HTERT RPE-1 (cell line): ENCODE results near the gene RUNX2.
"Not testable (repeated sequence)": the region's sequence is repeated elsewhere in the genome, so short reads cannot be mapped to it uniquely, and the experiment has no call there.

Experiments
- in situ Hi-C: fragments of 300-500 bp; cut with MboI; formaldehyde crosslinking; loops from 4 replicates; pipeline ENCODE4 v1.14.3; 2020; ENCODE audit warnings: low sequenced_read_pairs

Gene RUNX2

GRCh38 chr6:45327956-45328522 lies at the start of gene RUNX2:
Gene RUNX2, plus strand, starts transcription at chr6:45328330. Its CDS starts 397 bp downstream, at chr6:45328727.
- in situ Hi-C loops = no loop called here

DNA sequence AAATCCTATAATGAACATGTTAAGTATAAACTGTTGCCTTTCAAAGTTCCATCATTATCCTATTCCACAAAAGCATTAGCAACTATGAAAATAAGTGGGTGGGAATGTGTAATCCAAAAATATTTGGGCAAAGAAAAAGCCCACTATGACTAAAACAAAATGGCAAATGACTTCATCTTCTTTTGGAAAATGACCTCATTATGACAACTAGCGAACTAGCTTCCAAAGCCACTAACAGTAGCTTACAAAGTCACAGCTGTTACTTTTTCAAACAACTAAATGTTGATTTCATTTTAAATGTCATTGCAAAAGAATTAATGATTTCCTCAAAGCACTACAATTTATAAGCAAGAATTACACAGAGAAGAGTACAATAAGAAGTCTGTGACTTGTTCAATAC lies 49.8 kb upstream of the RUNX2 start:
- in situ Hi-C loops = no loop called here

DNA sequence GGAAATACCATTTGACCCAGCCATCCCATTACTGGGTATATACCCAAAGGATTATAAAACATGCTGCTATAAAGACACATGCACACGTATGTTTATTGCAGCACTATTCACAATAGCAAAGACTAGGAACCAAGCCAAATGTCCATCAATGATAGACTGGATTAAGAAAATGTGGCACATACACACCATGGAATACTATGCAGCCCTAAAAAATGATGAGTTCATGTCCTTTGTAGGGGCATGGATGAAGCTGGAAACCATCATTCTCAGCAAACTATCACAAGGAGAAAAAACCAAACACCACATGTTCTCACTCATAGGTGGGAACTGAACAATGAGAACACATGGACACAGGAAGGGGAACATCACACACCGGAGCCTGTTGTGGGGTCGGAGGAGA lies 41.4 kb upstream of the RUNX2 start:
- in situ Hi-C loops = not testable (repeated sequence)

GRCh38 chr6:45289751-45290514 lies 38.2 kb upstream of the RUNX2 start:
- in situ Hi-C loops = no loop called here

DNA sequence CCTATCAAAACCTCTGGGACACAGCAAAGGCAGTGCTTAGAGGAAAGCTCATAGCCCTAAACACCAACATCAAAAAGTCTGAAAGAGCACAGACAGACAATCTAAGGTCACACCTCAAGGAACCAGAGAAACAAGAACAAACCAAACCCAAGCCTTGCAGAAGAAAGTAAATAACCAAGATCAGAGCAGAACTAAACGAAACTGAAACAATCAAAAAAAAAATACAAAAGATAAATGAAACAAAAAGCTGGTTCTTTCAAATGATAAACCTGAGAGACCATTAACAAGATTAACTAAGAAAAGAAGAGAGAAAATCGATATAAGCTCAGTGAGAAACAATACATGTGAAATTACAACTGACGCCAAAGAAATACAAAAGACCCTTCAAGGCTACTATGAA lies 34.8 kb upstream of the RUNX2 start:
- in situ Hi-C loops = no loop called here

DNA sequence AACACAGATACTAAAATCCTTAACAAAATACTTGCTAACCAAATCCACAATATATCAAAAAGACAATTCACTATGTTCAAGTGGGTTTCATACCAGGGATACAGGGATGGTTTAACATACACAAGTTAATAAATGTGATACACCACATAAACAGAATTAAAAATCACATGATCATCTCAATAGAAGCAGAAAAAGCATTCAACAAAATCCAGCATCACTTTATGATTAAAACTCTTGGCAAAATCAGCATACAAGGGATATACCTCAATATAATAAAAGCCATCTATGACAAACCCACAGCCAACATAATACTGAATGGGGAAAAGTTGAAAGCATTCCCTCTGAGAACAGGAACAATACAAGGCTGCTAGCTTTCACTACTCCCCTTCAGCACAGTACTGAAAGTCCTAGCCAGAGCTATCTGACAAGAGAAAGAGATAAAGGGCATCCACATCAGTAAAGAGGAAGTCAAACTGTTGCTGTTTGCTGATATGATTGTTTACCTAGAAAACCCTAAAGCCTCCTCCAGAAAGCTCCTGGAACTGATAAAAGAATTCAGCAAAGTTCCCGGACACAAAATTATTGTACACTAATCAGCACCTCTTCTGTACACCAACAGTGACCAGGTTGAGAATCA lies 33.9 kb upstream of the RUNX2 start:
- in situ Hi-C loops = not testable (repeated sequence)

DNA sequence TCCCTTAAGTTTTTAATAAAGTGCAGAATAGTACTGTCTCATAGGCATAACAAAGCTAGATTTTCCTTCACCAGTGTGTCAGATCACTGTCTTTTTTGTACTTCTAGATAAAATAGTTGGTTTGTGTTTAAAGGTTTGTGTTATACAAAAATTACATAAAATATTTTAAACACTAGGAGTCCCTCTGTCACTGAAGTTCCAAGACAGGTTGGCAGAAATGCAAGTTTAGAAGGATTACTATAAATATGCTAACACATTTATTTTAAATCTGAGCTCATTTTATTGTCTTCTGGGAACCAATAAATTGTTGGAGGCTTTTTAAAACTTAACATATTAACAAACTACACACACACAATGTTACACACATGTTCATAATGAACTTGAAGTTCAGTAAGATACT lies 30.8 kb upstream of the RUNX2 start:
- in situ Hi-C loops = no loop called here

- in situ Hi-C loops = no loop called here
These were observed 29.0 kb upstream of the RUNX2 start for GRCh38 chr6:45299096-45299581.

DNA sequence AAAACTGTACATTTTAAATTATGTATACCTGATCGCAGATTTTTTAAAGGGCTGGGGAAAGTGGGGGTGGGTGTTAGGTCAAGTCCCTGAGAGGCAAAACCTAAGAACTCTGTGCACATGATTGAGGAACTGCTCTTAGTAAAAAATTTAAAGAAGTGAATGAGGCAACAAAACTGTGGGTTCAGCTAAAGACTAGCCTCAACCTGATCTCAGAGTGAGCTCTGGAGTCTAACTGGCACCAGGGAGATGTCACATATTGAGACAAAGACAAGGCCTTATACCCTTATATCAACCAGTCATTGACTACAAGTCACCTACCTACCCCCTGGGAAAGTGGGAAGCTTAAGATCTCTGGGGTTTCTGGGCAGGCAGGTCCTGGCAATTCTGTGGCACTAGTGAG lies 27.4 kb upstream of the RUNX2 start:
- in situ Hi-C loops = no loop called here

DNA sequence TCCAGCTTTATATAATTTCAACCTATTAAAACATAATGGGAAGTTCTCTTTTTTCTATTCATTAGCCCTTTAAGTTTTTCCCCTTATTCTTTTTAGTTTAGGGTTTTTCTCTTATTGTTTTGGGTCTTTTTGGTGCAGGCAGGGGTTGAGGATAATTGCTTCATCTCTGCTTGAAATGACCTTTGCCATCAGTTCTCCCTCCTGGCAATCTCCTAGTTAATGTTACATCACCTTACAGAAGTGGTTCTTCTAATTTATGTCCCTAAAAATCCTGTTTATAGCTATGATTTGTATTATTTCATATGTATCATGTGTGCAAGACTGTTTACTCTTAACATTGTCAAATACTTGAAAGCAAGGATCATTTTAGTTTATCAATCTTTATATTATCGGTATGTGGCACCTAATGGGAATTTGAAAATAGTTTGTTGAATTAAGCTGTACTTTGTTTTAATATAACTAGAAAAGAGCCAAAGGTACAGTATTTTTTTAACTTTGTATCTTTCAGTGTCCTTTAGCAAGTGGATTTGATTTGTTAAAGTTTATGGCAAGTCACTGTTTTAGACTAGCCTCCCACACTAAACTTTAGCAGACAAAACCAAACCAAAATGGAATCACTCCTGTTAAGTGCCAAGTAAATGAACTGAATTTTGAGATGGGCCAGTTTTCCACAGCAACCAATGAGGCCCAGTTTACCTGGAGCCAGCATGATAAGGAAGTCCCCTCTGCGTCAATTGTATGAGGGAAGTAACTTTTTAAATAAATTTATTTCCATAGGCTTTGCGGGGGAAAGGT lies 26.6 kb upstream of the RUNX2 start:
- in situ Hi-C loops = no loop called here

DNA sequence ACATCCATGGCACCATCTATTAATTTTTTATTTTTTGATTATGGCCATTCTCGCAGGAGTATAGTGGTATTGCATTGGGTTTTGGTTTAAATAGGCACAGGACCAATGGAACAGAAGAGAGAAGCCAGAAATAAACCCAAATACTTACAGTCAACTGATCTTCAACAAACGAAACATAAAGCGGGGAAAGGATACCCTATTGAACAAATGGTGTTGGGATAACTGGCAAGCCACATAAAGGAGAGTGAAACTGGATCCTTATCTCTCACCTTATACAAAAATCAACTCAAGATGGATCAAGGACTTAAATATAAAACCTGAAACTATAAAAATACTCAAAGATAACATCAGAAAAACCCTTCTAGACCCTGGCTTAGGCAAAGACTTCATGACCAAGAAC lies 25.3 kb upstream of the RUNX2 start:
- in situ Hi-C loops = no loop called here

- in situ Hi-C loops = no loop called here
These were observed 22.6 kb upstream of the RUNX2 start for GRCh38 chr6:45305546-45305945.

GRCh38 chr6:45310118-45310788 lies 17.9 kb upstream of the RUNX2 start:
- in situ Hi-C loops = no loop called here

DNA sequence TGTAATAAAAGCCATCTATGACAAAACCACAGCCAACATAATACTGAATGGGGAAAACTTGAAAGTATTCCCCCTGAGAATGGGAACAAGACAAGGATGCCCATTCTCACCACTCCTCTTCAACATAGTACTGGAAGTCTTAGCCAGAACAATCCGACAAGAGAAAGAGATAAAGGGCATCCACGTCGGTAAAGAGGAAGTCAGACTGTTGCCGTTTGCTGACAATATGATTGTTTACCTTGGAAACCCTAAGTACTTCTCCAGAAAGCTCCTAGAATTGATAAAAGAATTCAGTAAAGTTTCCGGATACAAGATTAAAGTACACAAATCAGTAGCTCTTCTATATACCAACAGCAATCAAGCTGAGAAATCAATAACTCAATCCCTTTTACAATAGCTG lies 14.0 kb upstream of the RUNX2 start:
- in situ Hi-C loops = no loop called here

DNA sequence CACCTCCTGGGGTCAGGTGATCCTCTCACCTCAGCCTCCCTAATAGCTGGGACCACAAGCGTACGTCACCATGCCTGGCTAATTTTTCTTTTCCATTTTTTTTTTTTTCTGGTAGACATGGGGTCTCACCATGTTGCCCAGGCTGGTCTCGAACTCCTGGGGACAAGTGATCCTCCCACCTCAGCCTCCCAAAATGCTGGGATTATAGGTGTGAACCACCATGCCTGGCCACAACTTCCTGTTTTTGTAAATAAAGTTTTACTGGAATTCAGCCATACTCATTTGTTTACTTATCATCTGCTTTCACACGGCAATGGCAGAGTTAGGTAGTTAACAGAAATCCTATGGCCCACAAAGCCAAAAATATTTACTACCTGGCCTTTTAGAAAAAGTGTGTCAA lies 7.8 kb upstream of the RUNX2 start:
- in situ Hi-C loops = no loop called here

GRCh38 chr6:45323656-45324224 lies 4.4 kb upstream of the RUNX2 start:
- in situ Hi-C loops = no loop called here

GRCh38 chr6:45326698-45327417 lies 1.3 kb upstream of the RUNX2 start:
- in situ Hi-C loops = no loop called here

DNA sequence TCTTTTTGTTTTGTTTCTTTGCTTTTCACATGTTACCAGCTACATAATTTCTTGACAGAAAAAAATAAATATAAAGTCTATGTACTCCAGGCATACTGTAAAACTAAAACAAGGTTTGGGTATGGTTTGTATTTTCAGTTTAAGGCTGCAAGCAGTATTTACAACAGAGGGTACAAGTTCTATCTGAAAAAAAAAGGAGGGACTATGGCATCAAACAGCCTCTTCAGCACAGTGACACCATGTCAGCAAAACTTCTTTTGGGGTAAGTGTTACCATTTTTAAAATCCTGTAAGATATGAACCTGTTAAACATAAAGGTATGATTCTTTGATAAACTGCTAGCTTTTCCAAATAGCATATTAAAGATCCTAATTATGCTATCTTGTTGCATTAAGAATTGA lies 393 bp downstream of the RUNX2 start:
- in situ Hi-C loops = no loop called here

GRCh38 chr6:45344900-45345299 lies 16.8 kb downstream of the RUNX2 start:
- in situ Hi-C loops = no loop called here

GRCh38 chr6:45350186-45350710 lies 22.1 kb downstream of the RUNX2 start:
- in situ Hi-C loops = no loop called here
